NCI-H2081 (cell line): Measurements from ENCODE around the gene MKNK2.

Source experiments
- DNase-seq, 2 experiments: peaks; one replicate each; lab custom pipeline; 2025; lab: John Stamatoyannopoulos, UW

The MKNK2 gene

GRCh38 chr19:2027361-2027760, 23.7 kb downstream of the MKNK2 start:
- no peak for DNase-seq

GRCh38 chr19:2026770-2027169, 24.3 kb downstream of the MKNK2 start:
- DNase-seq, result no peak

GRCh38 chr19:2022289-2022688, 28.8 kb downstream of the MKNK2 start:
- no peak for DNase-seq

GRCh38 chr19:2021453-2022140, 29.4 kb downstream of the MKNK2 start:
- DNase-seq, result no peak

GRCh38 chr19:2018752-2019151, 32.3 kb downstream of the MKNK2 start:
- no peak for DNase-seq

GRCh38 chr19:2016041-2016807, 34.8 kb downstream of the MKNK2 start:
- DNase-seq, result peak; percentile 70 to 75

- peak; percentile 47 to 71 for DNase-seq
Observed at GRCh38 chr19:2015608-2015950, 35.5 kb downstream of the MKNK2 start, which contains the start of gene BTBD2. BTBD2 (minus strand) TSS chr19:2015714; CDS start chr19:2015703, 11 bp downstream.

- DNase-seq, result peak in 1 of 2 experiments; percentile 21
Observed at GRCh38 chr19:2014731-2015607, 36.1 kb downstream of the MKNK2 start.

GRCh38 chr19:2014131-2014571, 36.9 kb downstream of the MKNK2 start:
- DNase-seq, result no peak

- DNase-seq, result no peak
Observed at GRCh38 chr19:2013683-2013961, 37.4 kb downstream of the MKNK2 start.

- DNase-seq, result no peak
Observed at GRCh38 chr19:2012941-2013682, 37.9 kb downstream of the MKNK2 start.

GRCh38 chr19:2011169-2011568, 39.9 kb downstream of the MKNK2 start:
- no peak for DNase-seq

- no peak for DNase-seq
Observed at GRCh38 chr19:2010135-2010668, 40.8 kb downstream of the MKNK2 start.

GRCh38 chr19:2003874-2004273, 47.2 kb downstream of the MKNK2 start:
- no peak for DNase-seq

- no peak for DNase-seq
Observed at GRCh38 chr19:1999856-2000515, 51.1 kb downstream of the MKNK2 start.

- no peak for DNase-seq
Observed at GRCh38 chr19:1998712-1999708, 52.0 kb downstream of the MKNK2 start.

- DNase-seq, result no peak
Observed at GRCh38 chr19:1997353-1998233, 53.5 kb downstream of the MKNK2 start.

GRCh38 chr19:1992759-1993260, 58.2 kb downstream of the MKNK2 start:
- DNase-seq, result peak in 1 of 2 experiments; percentile 16
